Measurements from ENCODE around the gene SPAG7. TPM values are rescaled to one million over a fixed set of nuclear protein-coding genes. Genes with fewer than 3 reads are reported as not detected.
A peak's percentile ranks its signal among the peaks of the same experiment; 100 is the strongest.

SPAG7 gene
- total RNA-seq, 1 donor from 2014 or later: 73.0 TPM

GRCh38 chr17:4968486-4969046, 949 bp upstream of the SPAG7 start:
- no peak for TF ChIP-seq CTCF (IDR thresholded peaks at IDR 0.05)
- Mint-ChIP-seq H3K36me3 (ENCODE audit: low read depth) (peaks cover 27% of the 10 kb centered on the region), H3K4me3 (ENCODE audit: unreplicated experiment) (no peak overlapping the region), H3K27me3 (ENCODE audit: low read depth) (no peaks in the 10 kb centered on the region), H3K27ac (ENCODE audit: unreplicated experiment) (no peak overlapping the region), H3K9me3 (ENCODE audit: low read depth) (no peaks in the 10 kb centered on the region), H3K4me1 (ENCODE audit: low read depth) (peaks cover 43% of the 10 kb centered on the region)
- DNase-seq (ENCODE audit: low spot score): no peak

- H3K36me3 Mint-ChIP-seq (ENCODE audit: low read depth): peaks cover 24% of the 10 kb centered on the region
- no peaks in the 10 kb centered on the region for H3K9me3 Mint-ChIP-seq (ENCODE audit: low read depth)
- peak; percentile 99 for DNase-seq (ENCODE audit: low spot score)
- no peak overlapping the region for H3K27ac Mint-ChIP-seq (ENCODE audit: unreplicated experiment)
- no peak overlapping the region for H3K4me3 Mint-ChIP-seq (ENCODE audit: unreplicated experiment)
- no peak for TF ChIP-seq CTCF (IDR thresholded peaks at IDR 0.05)
- no peaks in the 10 kb centered on the region for H3K27me3 Mint-ChIP-seq (ENCODE audit: low read depth)
- peaks cover 40% of the 10 kb centered on the region for H3K4me1 Mint-ChIP-seq (ENCODE audit: low read depth)
Observed at GRCh38 chr17:4966844-4967538, 626 bp downstream of the SPAG7 start.

- no peak overlapping the region for H3K27ac Mint-ChIP-seq (ENCODE audit: unreplicated experiment)
- H3K4me3 Mint-ChIP-seq (ENCODE audit: unreplicated experiment): peak overlapping the region; percentile 18
- H3K27me3 Mint-ChIP-seq (ENCODE audit: low read depth): no peaks in the 10 kb centered on the region
- DNase-seq (ENCODE audit: low spot score): no peak
- no peak for TF ChIP-seq CTCF (IDR thresholded peaks at IDR 0.05)
- peaks cover 20% of the 10 kb centered on the region for H3K36me3 Mint-ChIP-seq (ENCODE audit: low read depth)
- peaks cover 30% of the 10 kb centered on the region for H3K4me1 Mint-ChIP-seq (ENCODE audit: low read depth)
- H3K9me3 Mint-ChIP-seq (ENCODE audit: low read depth): no peaks in the 10 kb centered on the region
Observed at GRCh38 chr17:4965311-4965986, 2.2 kb downstream of the SPAG7 start.

- Mint-ChIP-seq H3K36me3 (ENCODE audit: low read depth) (peaks cover 14% of the 10 kb centered on the region), H3K4me3 (ENCODE audit: unreplicated experiment) (no peak overlapping the region), H3K4me1 (ENCODE audit: low read depth) (peaks cover 3% of the 10 kb centered on the region), H3K27me3 (ENCODE audit: low read depth) (no peaks in the 10 kb centered on the region), H3K9me3 (ENCODE audit: low read depth) (no peaks in the 10 kb centered on the region), H3K27ac (ENCODE audit: unreplicated experiment) (no peak overlapping the region)
- no peak for DNase-seq (ENCODE audit: low spot score)
- TF ChIP-seq CTCF (IDR thresholded peaks at IDR 0.05): no peak
Observed at GRCh38 chr17:4960279-4960922, 7.2 kb downstream of the SPAG7 start.

GRCh38 chr17:4959261-4959965, 8.2 kb downstream of the SPAG7 start:
- no peak overlapping the region for H3K27ac Mint-ChIP-seq (ENCODE audit: unreplicated experiment)

More at GRCh38 chr17:4959261-4959965, 8.2 kb downstream of the SPAG7 start:
- no peak overlapping the region for H3K4me3 Mint-ChIP-seq (ENCODE audit: unreplicated experiment)
- no peak for DNase-seq (ENCODE audit: low spot score)
- H3K9me3 Mint-ChIP-seq (ENCODE audit: low read depth): no peaks in the 10 kb centered on the region
- H3K36me3 Mint-ChIP-seq (ENCODE audit: low read depth): peaks cover 14% of the 10 kb centered on the region
- TF ChIP-seq CTCF (IDR thresholded peaks at IDR 0.05): no peak
- H3K4me1 Mint-ChIP-seq (ENCODE audit: low read depth): no peaks in the 10 kb centered on the region
- H3K27me3 Mint-ChIP-seq (ENCODE audit: low read depth): no peaks in the 10 kb centered on the region

Measured in chondrocyte (in vitro differentiated cells).